ENCODE results near the gene SYMPK. TPM values are rescaled to one million over a fixed set of nuclear protein-coding genes. Genes with fewer than 3 reads are reported as not detected.
A peak's percentile ranks its signal among the peaks of the same experiment; 100 is the strongest.

Gene SYMPK
- total and polyA plus RNA-seq, 4 donors, result 22.4 to 98.6 (median 50.9) TPM

DNA sequence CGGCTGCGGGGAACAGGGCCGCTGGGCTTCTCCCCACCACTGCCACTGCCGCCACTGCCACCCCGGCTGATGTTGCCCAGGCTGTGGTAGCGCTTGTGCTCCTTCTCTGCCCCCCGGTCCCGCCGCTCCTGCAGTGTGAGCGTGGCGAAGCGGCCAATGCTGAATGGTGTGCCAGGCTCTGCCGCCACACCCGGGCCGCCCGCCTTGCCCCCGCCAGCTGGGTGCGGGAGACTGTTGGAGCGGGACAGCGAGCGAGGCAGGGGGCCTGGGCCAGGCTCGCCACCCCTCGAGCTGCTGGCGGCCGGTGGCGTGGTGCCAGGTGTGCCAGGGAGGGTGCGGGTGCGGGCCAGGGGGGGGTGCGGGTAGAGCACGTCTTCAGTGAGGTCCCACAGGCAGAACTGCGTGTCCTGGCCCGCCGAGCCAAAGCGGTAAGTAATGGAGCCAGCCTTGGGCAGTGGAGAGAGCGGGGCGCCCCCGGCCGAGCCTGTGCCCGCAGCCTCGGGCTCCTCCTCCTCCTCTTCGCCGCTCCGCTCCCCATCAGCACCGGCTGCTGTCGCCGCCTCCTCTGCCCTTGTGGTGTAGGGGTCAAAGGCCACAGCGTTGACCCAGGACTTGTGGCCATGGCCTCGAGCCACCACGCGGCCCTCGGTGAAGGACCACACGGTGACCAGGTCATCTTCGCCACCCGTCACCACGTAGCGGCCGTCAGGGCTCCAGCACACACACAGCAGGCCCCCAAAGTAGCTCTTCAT is 77.0 kb downstream of the SYMPK start:
- Histone ChIP-seq H3K4me3 (ENCODE audit: low read length in 2 of 2) (no peak overlapping the region), H3K27ac (ENCODE audit: low read depth in 1 of 2, low read length in 2 of 2) (peak overlapping the region in 1 of 2 donors; percentile 93), H3K27me3 (ENCODE audit: control insufficient read depth in 1 of 2, insufficient read depth in 2 of 2, low read length in 1 of 2) (no peaks in the 10 kb centered on the region), H3K36me3 (ENCODE audit: control insufficient read depth in 1 of 2, insufficient read depth in 2 of 2, low read length in 1 of 2) (no peaks in the 10 kb centered on the region), H3K9me3 (ENCODE audit: control insufficient read depth, low read length) (no peaks in the 10 kb centered on the region), H3K4me1 (ENCODE audit: control insufficient read depth in 1 of 2, insufficient read depth in 2 of 2, low read length in 2 of 2) (no peaks in the 10 kb centered on the region)
- 87 to 88% methylated on average over 50 to 57 of the region's 57 CpGs for WGBS, 2 donors
- intact Hi-C loops (cut with DNase I), result no loop called here
- ATAC-seq (ENCODE audit: low FRiP score), result no peak
- DNase-seq, result no peak

DNA sequence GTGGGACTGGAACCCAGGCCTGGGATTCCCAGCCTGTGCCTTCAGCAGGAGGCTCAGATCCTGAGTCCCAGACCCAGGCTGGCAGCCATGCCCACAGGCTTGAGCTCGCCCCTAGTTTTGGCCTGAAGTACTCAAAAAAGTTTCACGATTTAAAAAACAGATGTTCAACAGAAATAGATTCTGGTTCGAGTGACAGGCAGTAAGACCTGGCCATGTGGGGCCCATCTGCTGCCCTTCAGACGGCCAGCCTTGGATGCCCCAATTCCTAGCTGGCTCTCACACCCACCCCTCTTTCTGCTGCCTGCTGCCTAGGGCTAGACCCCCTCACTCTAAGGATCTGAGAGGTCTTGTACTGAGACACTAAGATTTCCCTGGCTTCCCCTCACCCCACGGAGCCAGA is 77.8 kb downstream of the SYMPK start:
- no peak for DNase-seq

DNA sequence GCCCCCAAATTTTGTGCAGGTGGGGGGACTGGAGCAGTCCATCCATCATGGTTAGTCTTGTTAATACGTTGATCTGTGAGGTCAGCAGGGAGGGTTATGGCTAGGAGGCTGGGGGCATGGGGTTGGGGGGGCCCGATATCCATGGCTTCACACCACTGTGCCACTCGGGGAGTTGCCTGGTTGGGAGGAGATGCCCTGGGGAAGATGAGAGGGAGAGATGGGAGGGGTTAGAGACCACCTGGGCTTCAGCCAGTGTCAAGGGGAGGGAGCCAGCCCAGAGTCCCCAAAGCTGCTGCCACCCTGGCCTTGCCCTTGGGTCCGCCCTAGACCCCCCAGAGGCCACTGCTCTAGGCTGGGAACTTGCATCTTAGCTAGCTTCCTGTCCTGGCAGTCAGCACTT is 78.9 kb downstream of the SYMPK start:
- Histone ChIP-seq H3K36me3 (ENCODE audit: control insufficient read depth in 1 of 2, insufficient read depth in 2 of 2, low read length in 1 of 2) (no peaks in the 10 kb centered on the region), H3K27ac (ENCODE audit: low read depth in 1 of 2, low read length in 2 of 2) (peak overlapping the region; percentile 91 to 93), H3K4me3 (ENCODE audit: low read length in 2 of 2) (no peak overlapping the region), H3K27me3 (ENCODE audit: control insufficient read depth in 1 of 2, insufficient read depth in 2 of 2, low read length in 1 of 2) (no peaks in the 10 kb centered on the region), H3K4me1 (ENCODE audit: control insufficient read depth in 1 of 2, insufficient read depth in 2 of 2, low read length in 2 of 2) (no peaks in the 10 kb centered on the region), H3K9me3 (ENCODE audit: control insufficient read depth, low read length) (no peaks in the 10 kb centered on the region)
- DNase-seq (no peak), ATAC-seq (ENCODE audit: low FRiP score) (no peak)
- WGBS, 2 donors, result 53% methylated on average over 4 of the region's 4 CpGs
- intact Hi-C loops (cut with DNase I), result no loop called here

More for the DNA sequence above, 77.8 kb downstream of the SYMPK start:
- Histone ChIP-seq H3K4me3 (ENCODE audit: low read length in 2 of 2) (no peak overlapping the region), H3K27me3 (ENCODE audit: control insufficient read depth in 1 of 2, insufficient read depth in 2 of 2, low read length in 1 of 2) (no peaks in the 10 kb centered on the region), H3K36me3 (ENCODE audit: control insufficient read depth in 1 of 2, insufficient read depth in 2 of 2, low read length in 1 of 2) (no peaks in the 10 kb centered on the region), H3K4me1 (ENCODE audit: control insufficient read depth in 1 of 2, insufficient read depth in 2 of 2, low read length in 2 of 2) (no peaks in the 10 kb centered on the region), H3K9me3 (ENCODE audit: control insufficient read depth, low read length) (no peaks in the 10 kb centered on the region), H3K27ac (ENCODE audit: low read depth in 1 of 2, low read length in 2 of 2) (peak overlapping the region; percentile 91 to 93)
- ATAC-seq (ENCODE audit: low FRiP score), result no peak
- 17 to 20% methylated on average over 5 of the region's 5 CpGs for WGBS, 2 donors
- intact Hi-C loops (cut with DNase I), result no loop called here

GRCh38 chr19:45782820-45783785 is 79.8 kb downstream of the SYMPK start:
- WGBS, 2 donors, result 3 to 9% methylated on average over 25 to 26 of the region's 26 CpGs
- peak; percentile 85 to 92 for DNase-seq

DNA sequence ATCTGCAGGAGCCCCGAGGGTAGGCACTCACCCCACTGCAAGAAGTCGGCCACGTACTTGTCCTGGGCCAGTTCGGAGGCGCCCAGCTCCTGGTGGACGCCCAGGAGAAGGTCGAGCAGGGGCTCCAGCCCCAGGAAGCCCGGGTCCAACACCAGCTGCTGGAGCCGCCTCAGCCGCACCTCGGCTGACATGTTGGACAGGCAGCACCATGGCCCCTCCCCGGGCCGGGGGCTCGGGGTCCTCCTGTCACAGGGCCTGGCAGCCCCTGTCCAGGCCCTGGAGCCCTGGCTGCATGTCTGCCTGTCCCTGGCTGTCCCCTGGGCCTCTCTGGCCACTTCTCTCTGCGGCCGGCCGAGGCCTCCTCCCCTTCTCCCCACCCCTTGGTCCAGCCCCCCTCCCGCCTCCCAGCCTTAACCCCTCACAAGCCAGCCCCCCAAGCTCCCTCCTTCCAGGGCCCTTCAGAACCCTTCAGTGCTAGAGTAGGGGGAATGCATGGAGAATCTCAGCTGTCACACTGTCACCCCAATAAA is 80.7 kb downstream of the SYMPK start, which contains the start of gene DMPK:
DMPK (minus strand) TSS at position 329 of the 530 bp plus-strand sequence; CDS start at position 191, 138 bp downstream.
- peak within 1 kb of the TSS; percentile 91 to 93 for H3K27ac ChIP-seq (ENCODE audit: low read depth in 1 of 2, low read length in 2 of 2)
- 6 to 12% methylated on average over 17 to 18 of the region's 18 CpGs for WGBS, 2 donors
- H3K36me3 ChIP-seq (ENCODE audit: control insufficient read depth in 1 of 2, insufficient read depth in 2 of 2, low read length in 1 of 2), result peaks cover 0 to 12% of the 10 kb centered on the region in 2 donors
- intact Hi-C loops (cut with DNase I), result loop anchor here in 1 of 2 donors (2.0 kb wide), 1 partner anchor 13 kb away; the partner anchor contains the start of gene SIX5
- DNase-seq, result peak; percentile 78 to 89
- no peaks in the 10 kb centered on the region for H3K4me1 ChIP-seq (ENCODE audit: control insufficient read depth in 1 of 2, insufficient read depth in 2 of 2, low read length in 2 of 2)
- H3K27me3 ChIP-seq (ENCODE audit: control insufficient read depth in 1 of 2, insufficient read depth in 2 of 2, low read length in 1 of 2), result no peaks in the 10 kb centered on the region
- peak within 1 kb of the TSS; percentile 62 to 76 for H3K4me3 ChIP-seq (ENCODE audit: low read length in 2 of 2)
- H3K9me3 ChIP-seq (ENCODE audit: control insufficient read depth, low read length), result no peaks in the 10 kb centered on the region
- ATAC-seq (ENCODE audit: low FRiP score), result peak; percentile 73

More at GRCh38 chr19:45782820-45783785, 79.8 kb downstream of the SYMPK start:
- Histone ChIP-seq H3K9me3 (ENCODE audit: control insufficient read depth, low read length) (no peaks in the 10 kb centered on the region), H3K27ac (ENCODE audit: low read depth in 1 of 2, low read length in 2 of 2) (peak overlapping the region; percentile 91 to 93), H3K4me1 (ENCODE audit: control insufficient read depth in 1 of 2, insufficient read depth in 2 of 2, low read length in 2 of 2) (no peaks in the 10 kb centered on the region), H3K27me3 (ENCODE audit: control insufficient read depth in 1 of 2, insufficient read depth in 2 of 2, low read length in 1 of 2) (no peaks in the 10 kb centered on the region), H3K4me3 (ENCODE audit: low read length in 2 of 2) (peak overlapping the region in 1 of 2 donors; percentile 62), H3K36me3 (ENCODE audit: control insufficient read depth in 1 of 2, insufficient read depth in 2 of 2, low read length in 1 of 2) (peaks cover 0 to 4% of the 10 kb centered on the region in 2 donors)
- ATAC-seq (ENCODE audit: low FRiP score), result peak; percentile 73
- intact Hi-C loops (cut with DNase I), result loop anchor here in 1 of 2 donors (2.0 kb wide), 1 partner anchor 14 kb away; the partner anchor contains the start of gene SIX5

GRCh38 chr19:45781214-45782161 is 81.5 kb downstream of the SYMPK start:
- Histone ChIP-seq H3K4me1 (ENCODE audit: control insufficient read depth in 1 of 2, insufficient read depth in 2 of 2, low read length in 2 of 2) (no peaks in the 10 kb centered on the region), H3K9me3 (ENCODE audit: control insufficient read depth, low read length) (no peaks in the 10 kb centered on the region), H3K27me3 (ENCODE audit: control insufficient read depth in 1 of 2, insufficient read depth in 2 of 2, low read length in 1 of 2) (no peaks in the 10 kb centered on the region), H3K4me3 (ENCODE audit: low read length in 2 of 2) (peak overlapping the region; percentile 62 to 76), H3K27ac (ENCODE audit: low read depth in 1 of 2, low read length in 2 of 2) (peak overlapping the region; percentile 73 to 91), H3K36me3 (ENCODE audit: control insufficient read depth in 1 of 2, insufficient read depth in 2 of 2, low read length in 1 of 2) (peaks cover 0 to 18% of the 10 kb centered on the region in 2 donors)
- DNase-seq, result peak; percentile 65 to 82
- intact Hi-C loops (cut with DNase I), result loop anchor here in 1 of 2 donors (2.0 kb wide), 1 partner anchor 13 kb away; the partner anchor contains the start of gene SIX5
- peak; percentile 9 for ATAC-seq (ENCODE audit: low FRiP score)
- WGBS, 2 donors, result 6% methylated on average over 14 to 17 of the region's 17 CpGs

GRCh38 chr19:45780448-45781213 is 82.3 kb downstream of the SYMPK start:
- intact Hi-C loops (cut with DNase I), result no loop called here
- 4 to 7% methylated on average over 10 to 13 of the region's 13 CpGs for WGBS, 2 donors
- no peaks in the 10 kb centered on the region for H3K27me3 ChIP-seq (ENCODE audit: control insufficient read depth in 1 of 2, insufficient read depth in 2 of 2, low read length in 1 of 2)
- DNase-seq (peak; percentile 54 to 78), ATAC-seq (ENCODE audit: low FRiP score) (no peak)
- peaks cover 0 to 18% of the 10 kb centered on the region in 2 donors for H3K36me3 ChIP-seq (ENCODE audit: control insufficient read depth in 1 of 2, insufficient read depth in 2 of 2, low read length in 1 of 2)
- H3K4me1 ChIP-seq (ENCODE audit: control insufficient read depth in 1 of 2, insufficient read depth in 2 of 2, low read length in 2 of 2), result no peaks in the 10 kb centered on the region
- H3K27ac ChIP-seq (ENCODE audit: low read depth in 1 of 2, low read length in 2 of 2), result peak overlapping the region in 1 of 2 donors; percentile 73
- H3K4me3 ChIP-seq (ENCODE audit: low read length in 2 of 2), result peak overlapping the region; percentile 62 to 76
- H3K9me3 ChIP-seq (ENCODE audit: control insufficient read depth, low read length), result no peaks in the 10 kb centered on the region
